HL-60/S4 treated with phorbol 12-myristate 13-acetate at 8.2 ng/mL for 4 days and 3 days (cell line): ENCODE measurements around the gene KDM4D.
"Not testable (repeated sequence)": the region's sequence is repeated elsewhere in the genome, so short reads cannot be mapped to it uniquely, and the experiment has no call there.

ENCODE experiments used
- in situ Hi-C: fragments of 300-500 bp; cut with MboI; formaldehyde crosslinking; loops from 2 replicates; pipeline ENCODE4 v1.15.0; 2022; ENCODE audit warnings: low sequenced_read_pairs

The KDM4D gene

GRCh38 chr11:94973099-94973968, at the start of gene KDM4D, which contains the start of gene CWC15:
Gene KDM4D (plus strand): TSS chr11:94973709. CDS start chr11:94997373, 23,664 bp downstream.
Gene CWC15 (minus strand): TSS chr11:94973556. CDS start chr11:94972185, 1,371 bp downstream.
- in situ Hi-C loops: no loop called here

GRCh38 chr11:94924171-94924572, 49.3 kb upstream of the KDM4D start:
- in situ Hi-C loops: no loop called here

- in situ Hi-C loops: no loop called here
Measured at GRCh38 chr11:94924612-94925011, 48.9 kb upstream of the KDM4D start.

- in situ Hi-C loops: no loop called here
Measured at GRCh38 chr11:94925422-94926270, 47.9 kb upstream of the KDM4D start.

GRCh38 chr11:94926271-94926625, 47.3 kb upstream of the KDM4D start:
- in situ Hi-C loops: no loop called here

GRCh38 chr11:94926698-94927237, 46.7 kb upstream of the KDM4D start:
- in situ Hi-C loops: no loop called here

GRCh38 chr11:94928117-94928990, 45.2 kb upstream of the KDM4D start:
- in situ Hi-C loops: no loop called here

GRCh38 chr11:94932072-94932471, 41.4 kb upstream of the KDM4D start:
- in situ Hi-C loops: not testable (repeated sequence)

- in situ Hi-C loops: no loop called here
Measured at GRCh38 chr11:94932503-94932902, 41.0 kb upstream of the KDM4D start.

- in situ Hi-C loops: no loop called here
Measured at GRCh38 chr11:94933223-94934130, 40.0 kb upstream of the KDM4D start.

GRCh38 chr11:94934362-94934761, 39.1 kb upstream of the KDM4D start:
- in situ Hi-C loops: no loop called here

GRCh38 chr11:94934846-94935245, 38.7 kb upstream of the KDM4D start:
- in situ Hi-C loops: no loop called here

- in situ Hi-C loops: no loop called here
Measured at GRCh38 chr11:94938095-94939055, 35.1 kb upstream of the KDM4D start.

GRCh38 chr11:94939346-94939745, 34.2 kb upstream of the KDM4D start:
- in situ Hi-C loops: no loop called here

- in situ Hi-C loops: no loop called here
Measured at GRCh38 chr11:94941131-94941530, 32.4 kb upstream of the KDM4D start.

GRCh38 chr11:94946812-94947211, 26.7 kb upstream of the KDM4D start:
- in situ Hi-C loops: no loop called here

- in situ Hi-C loops: no loop called here
Measured at GRCh38 chr11:94948070-94948617, 25.4 kb upstream of the KDM4D start.

- in situ Hi-C loops: no loop called here
Measured at GRCh38 chr11:94954753-94955152, 18.8 kb upstream of the KDM4D start.
